Testis (tissue), 3 donors: ENCODE data around the gene ANKRD63. TPM values are rescaled to one million over a fixed set of nuclear protein-coding genes. Genes with fewer than 3 reads are reported as not detected.

ENCODE experiments used
- DNase-seq: peaks from one replicate; pipeline ENCODE4 v3.0.0-alpha.2; 2019
- H3K27ac ChIP-seq, 2 donors: fragments of 200-600 bp; sonication (generic); one replicate each; pipeline ENCODE4 v1.5.1; 2019
- H3K27me3 ChIP-seq: fragments of 200-600 bp; sonication (generic); one replicate; pipeline ENCODE4 v1.5.1; 2019
- H3K36me3 ChIP-seq: fragments of 200-600 bp; sonication (generic); one replicate; pipeline ENCODE4 v1.5.1; 2017; ENCODE audit warnings: low read depth; ENCODE audit errors: missing control alignments
- H3K4me1 ChIP-seq: fragments of 200-600 bp; sonication (generic); one replicate; pipeline ENCODE4 v1.5.1; 2019
- H3K4me3 ChIP-seq, 2 donors: fragments of 200-600 bp; sonication (generic); one replicate each; pipeline ENCODE4 v1.5.1; 2017 to 2019
- H3K9me3 ChIP-seq: fragments of 200-600 bp; sonication (generic); one replicate; pipeline ENCODE4 v1.5.1; 2017
- POLR2A ChIP-seq: fragments of 450-650 bp; IDR thresholded peaks from one replicate; pipeline ENCODE4 v1.6.1; 2017; ENCODE audit warnings: antibody characterized with exemption, mild to moderate bottlenecking, moderate library complexity
- WGBS, 2 donors: methylation state at CpG; one replicate each; pipeline ENCODE4 v1.1.5; 2018; 5-methylcytosine and 5-hydroxymethylcytosine counted together
- intact Hi-C: fragments of 100-400 bp; cut with DNase I; formaldehyde crosslinking; loops from one replicate; pipeline ENCODE4 v1.15.1; 2023; ENCODE audit warnings: low total_unique reads
- polyA plus RNA-seq: library from polyadenylated mRNA; stranded (reverse); fragments of 350-450 nt; fragmentation: Illumina TruSeq; extraction: RNeasy Lipid Tissue Mini Kit (QIAGEN cat#74804); gene quantifications from one replicate; pipeline ENCODE4 v1.2.3, GENCODE V29; 2014; ENCODE audit warnings: low read depth, low replicate concordance; ENCODE audit not compliant: insufficient read depth
- total RNA-seq, 2 donors: library from RNA; depleted of rRNA; stranded (reverse); fragments of >200 nt; gene quantifications; one replicate each; pipeline ENCODE4 v1.2.3, GENCODE V29; 2016
- TF ChIP-seq, protein P1 (sequence below), 3 experiments: fragments of 450-650 bp in 2 of 3; fragments of 200-600 bp in 1 of 3; sonication (generic) in 1 of 3; IDR thresholded peaks; one replicate each; pipeline ENCODE4 v1.5.1; 2016 to 2019; ENCODE audit warnings: antibody characterized with exemption in 3 of 3, mild to moderate bottlenecking in 2 of 3, moderate library complexity in 1 of 3

Gene ANKRD63
- total and polyA plus RNA-seq, 3 donors from 2014 or later: 3.1 to 11.8 TPM; not detected in 1

DNA sequence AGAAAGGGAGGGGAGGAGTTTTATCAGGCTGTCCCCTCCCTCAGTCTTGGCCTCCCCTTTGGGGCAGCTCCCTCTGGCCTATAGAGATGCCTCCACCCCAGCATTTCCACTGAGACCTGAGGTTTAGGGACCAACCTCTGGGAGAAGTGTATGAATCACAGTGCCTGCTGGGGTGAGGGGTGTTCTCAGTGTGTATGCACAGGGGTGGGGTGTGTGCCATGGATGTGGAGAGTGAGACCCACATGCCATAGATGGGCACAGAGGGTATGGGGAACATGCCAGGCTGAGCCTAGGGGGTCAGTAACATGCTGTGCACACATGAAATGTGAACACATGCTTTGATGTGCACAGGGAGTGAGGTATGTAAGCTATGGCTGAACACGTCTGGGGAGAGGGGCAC is 12.4 kb upstream of the ANKRD63 start:
- Histone ChIP-seq H3K27ac (no peak overlapping the region), H3K27me3 (no peaks in the 10 kb centered on the region), H3K4me1 (peaks cover 4% of the 10 kb centered on the region), H3K36me3 (no peaks in the 10 kb centered on the region), H3K4me3 (no peak overlapping the region), H3K9me3 (no peaks in the 10 kb centered on the region)
- TF ChIP-seq POLR2A: no peak
- TF ChIP-seq, protein P1, sequence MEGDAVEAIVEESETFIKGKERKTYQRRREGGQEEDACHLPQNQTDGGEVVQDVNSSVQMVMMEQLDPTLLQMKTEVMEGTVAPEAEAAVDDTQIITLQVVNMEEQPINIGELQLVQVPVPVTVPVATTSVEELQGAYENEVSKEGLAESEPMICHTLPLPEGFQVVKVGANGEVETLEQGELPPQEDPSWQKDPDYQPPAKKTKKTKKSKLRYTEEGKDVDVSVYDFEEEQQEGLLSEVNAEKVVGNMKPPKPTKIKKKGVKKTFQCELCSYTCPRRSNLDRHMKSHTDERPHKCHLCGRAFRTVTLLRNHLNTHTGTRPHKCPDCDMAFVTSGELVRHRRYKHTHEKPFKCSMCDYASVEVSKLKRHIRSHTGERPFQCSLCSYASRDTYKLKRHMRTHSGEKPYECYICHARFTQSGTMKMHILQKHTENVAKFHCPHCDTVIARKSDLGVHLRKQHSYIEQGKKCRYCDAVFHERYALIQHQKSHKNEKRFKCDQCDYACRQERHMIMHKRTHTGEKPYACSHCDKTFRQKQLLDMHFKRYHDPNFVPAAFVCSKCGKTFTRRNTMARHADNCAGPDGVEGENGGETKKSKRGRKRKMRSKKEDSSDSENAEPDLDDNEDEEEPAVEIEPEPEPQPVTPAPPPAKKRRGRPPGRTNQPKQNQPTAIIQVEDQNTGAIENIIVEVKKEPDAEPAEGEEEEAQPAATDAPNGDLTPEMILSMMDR (IDR thresholded peaks at IDR 0.05): no peak
- intact Hi-C loops: no loop called here
- WGBS, 2 donors: 80 to 95% methylated on average over 1 of the region's 1 CpG
- DNase-seq: no peak

- Histone ChIP-seq H3K36me3 (no peaks in the 10 kb centered on the region), H3K9me3 (no peaks in the 10 kb centered on the region), H3K27me3 (no peaks in the 10 kb centered on the region), H3K4me3 (no peak overlapping the region), H3K4me1 (peaks cover 4% of the 10 kb centered on the region), H3K27ac (no peak overlapping the region)
- TF ChIP-seq, protein P1 (IDR thresholded peaks at IDR 0.05): no peak
- TF ChIP-seq POLR2A: no peak
- DNase-seq: no peak
- intact Hi-C loops: no loop called here
- WGBS, 2 donors: 89 to 91% methylated on average over 6 to 20 of the region's 20 CpGs
These were observed 11.3 kb upstream of the ANKRD63 start for GRCh38 chr15:40293905-40294895.

DNA sequence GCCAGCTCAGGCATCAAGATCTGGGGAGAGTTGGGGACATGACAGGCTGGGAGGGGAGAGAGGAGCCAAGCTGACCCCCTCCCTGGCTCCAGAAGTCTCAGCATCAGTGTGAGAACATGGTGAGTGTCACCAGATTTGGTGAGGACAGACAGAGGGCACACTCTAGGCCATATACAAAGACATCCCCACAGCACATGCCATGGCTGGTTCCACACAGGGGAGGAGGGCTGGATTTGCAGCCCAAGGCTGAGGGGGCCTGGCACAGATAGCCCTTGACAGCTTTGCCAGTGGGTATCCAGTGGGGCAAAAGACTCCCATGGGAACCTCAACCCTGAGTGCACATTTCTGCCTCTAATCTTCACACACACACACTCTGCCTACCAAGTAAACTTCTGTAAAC is 10.1 kb upstream of the ANKRD63 start:
- no peaks in the 10 kb centered on the region for H3K36me3 ChIP-seq
- H3K9me3 ChIP-seq: no peaks in the 10 kb centered on the region
- H3K27me3 ChIP-seq: no peaks in the 10 kb centered on the region
- no peak overlapping the region for H3K27ac ChIP-seq
- H3K4me1 ChIP-seq: peaks cover 4% of the 10 kb centered on the region
- intact Hi-C loops: no loop called here
- TF ChIP-seq POLR2A: no peak
- TF ChIP-seq, protein P1 (IDR thresholded peaks at IDR 0.05): no peak
- H3K4me3 ChIP-seq: no peak overlapping the region
- no peak for DNase-seq

DNA sequence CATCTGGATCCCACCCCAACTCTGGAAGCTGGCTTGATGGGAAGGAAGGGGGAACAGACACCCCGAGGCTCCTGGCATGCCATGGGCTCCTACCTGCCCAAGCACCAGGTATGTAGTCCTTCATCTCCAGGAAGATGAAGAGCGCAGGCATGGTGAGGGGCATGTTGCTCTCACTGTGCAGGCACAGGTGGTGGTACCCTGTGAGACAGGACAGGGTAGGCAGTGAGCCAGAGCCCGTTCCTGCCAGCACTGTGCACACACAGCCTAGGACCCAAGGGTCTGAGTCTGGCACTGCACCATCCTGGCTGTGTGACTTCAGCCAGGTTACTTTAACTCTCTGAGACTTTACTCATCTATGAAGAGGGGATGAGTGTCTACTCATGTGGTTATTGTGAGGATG is 9.4 kb upstream of the ANKRD63 start:
- no peak overlapping the region for H3K4me3 ChIP-seq
- H3K4me1 ChIP-seq: peaks cover 4% of the 10 kb centered on the region
- no peaks in the 10 kb centered on the region for H3K9me3 ChIP-seq
- no peaks in the 10 kb centered on the region for H3K36me3 ChIP-seq
- no peaks in the 10 kb centered on the region for H3K27me3 ChIP-seq
- 91 to 100% methylated on average over 2 to 3 of the region's 3 CpGs for WGBS, 2 donors
- DNase-seq: no peak
- intact Hi-C loops: no loop called here
- TF ChIP-seq POLR2A: no peak
- TF ChIP-seq, protein P1 (IDR thresholded peaks at IDR 0.05): no peak
- H3K27ac ChIP-seq: no peak overlapping the region
